Coronary artery (tissue), 2 donors: Measurements from ENCODE around the gene MAOB.

Experiments used
- DNase-seq: peaks from one replicate; pipeline ENCODE4 v3.0.0-alpha.2; 2017; ENCODE audit warnings: low spot score
- H3K27ac ChIP-seq, 2 donors: fragments of 200-600 bp; sonication (generic); one replicate each; pipeline ENCODE4 v1.5.1; 2016 to 2019
- H3K4me3 ChIP-seq: fragments of 200-600 bp; sonication (generic); 2 replicates; pipeline ENCODE4 v1.5.1; 2016; ENCODE audit warnings: mild to moderate bottlenecking, moderate library complexity
- CTCF ChIP-seq: fragments of 200-600 bp; sonication (generic); IDR thresholded peaks from one replicate; pipeline ENCODE4 v1.5.1; 2019; ENCODE audit warnings: antibody characterized with exemption

Gene MAOB

GRCh38 chrX:43718081-43718480, 164.2 kb downstream of the MAOB start:
- Histone ChIP-seq H3K4me3 (no peak overlapping the region), H3K27ac (no peak overlapping the region)
- DNase-seq: no peak
- TF ChIP-seq CTCF: no peak

GRCh38 chrX:43717161-43717560, 165.1 kb downstream of the MAOB start:
- no peak for TF ChIP-seq CTCF
- Histone ChIP-seq H3K4me3 (no peak overlapping the region), H3K27ac (peak overlapping the region in 1 of 2 donors; percentile 22)
- no peak for DNase-seq

- Histone ChIP-seq H3K27ac (peak overlapping the region in 1 of 2 donors; percentile 22), H3K4me3 (no peak overlapping the region)
- no peak for TF ChIP-seq CTCF
- no peak for DNase-seq
Measured at GRCh38 chrX:43716696-43717095, 165.6 kb downstream of the MAOB start.
